CD4-positive, alpha-beta T cell (primary cell): ENCODE measurements around the gene PHLDB1. TPM values are rescaled to one million over a fixed set of nuclear protein-coding genes. Genes with fewer than 3 reads are reported as not detected.
"Not testable (repeated sequence)": the region's sequence is repeated elsewhere in the genome, so short reads cannot be mapped to it uniquely, and the experiment has no call there.

ENCODE experiments used
- ATAC-seq: fragments of 200-7000 bp; cut with Tn5 transposase; one replicate; pipeline ENCODE4 v1.10.0; 2022; ENCODE audit warnings: mild to moderate bottlenecking; ENCODE audit not compliant: poor library complexity
- CTCF ChIA-PET: fragments of 350-600 bp; sonication (Branson Sonifier 250); formaldehyde crosslinking; loops from one replicate; lab custom pipeline; 2021; ENCODE audit warnings: antibody characterized with exemption, inconsistent platforms; lab: Charles Lee
- POLR2A ChIA-PET: fragments of 350-600 bp; sonication (Branson Sonifier 250); formaldehyde crosslinking; loops from one replicate; lab custom pipeline; 2021; ENCODE audit warnings: antibody characterized with exemption, inconsistent platforms; lab: Charles Lee
- DNase-seq, 14 experiments: peaks; one replicate each; pipeline ENCODE4 v3.0.0-alpha.2; 2013 to 2020; ENCODE audit warnings: mixed read lengths in 2 of 14
- H3K27ac ChIP-seq, 2 donors: one replicate each; pipeline versions ENCODE4 v1.5.1 to v1.7.0; 2013; ENCODE audit warnings: low read length in 2 of 2, low read depth in 1 of 2, mild to moderate bottlenecking in 1 of 2
- H3K27me3 ChIP-seq, 2 experiments: 1 replicate in 1 of 2; 2 replicates in 1 of 2; pipeline versions ENCODE4 v1.6.1 to v1.7.0; 2013; ENCODE audit warnings: low read length in 2 of 2, control low read depth in 1 of 2, mild to moderate bottlenecking in 1 of 2, moderate library complexity in 1 of 2; ENCODE audit not compliant: insufficient read depth in 2 of 2, control insufficient read depth in 1 of 2
- H3K36me3 ChIP-seq: one replicate; pipeline ENCODE4 v1.6.1; 2013; ENCODE audit warnings: low read length, control low read depth; ENCODE audit not compliant: insufficient read depth
- H3K4me1 ChIP-seq: one replicate; pipeline ENCODE4 v1.6.1; 2013; ENCODE audit warnings: low read length, control low read depth; ENCODE audit not compliant: insufficient read depth
- H3K4me3 ChIP-seq: one replicate; pipeline ENCODE4 v1.5.1; 2013; ENCODE audit warnings: mild to moderate bottlenecking, low read length, moderate library complexity
- H3K9me3 ChIP-seq, 2 experiments: 1 replicate in 1 of 2; 2 replicates in 1 of 2; pipeline versions ENCODE4 v1.6.1 to v1.7.0; 2013; ENCODE audit warnings: low read length in 2 of 2, mild to moderate bottlenecking in 2 of 2, control low read depth in 1 of 2, moderate library complexity in 1 of 2; ENCODE audit not compliant: control insufficient read depth in 1 of 2, insufficient read depth in 1 of 2
- H3K27ac Mint-ChIP-seq: one replicate; pipeline ENCODE4 v1.8.0; 2020; ENCODE audit warnings: mixed read lengths
- H3K27me3 Mint-ChIP-seq: one replicate; pipeline ENCODE4 v1.8.0; 2021; ENCODE audit warnings: mixed read lengths
- H3K36me3 Mint-ChIP-seq: one replicate; pipeline ENCODE4 v1.8.0; 2021; ENCODE audit warnings: low read depth, mixed read lengths
- H3K4me1 Mint-ChIP-seq: one replicate; pipeline ENCODE4 v1.8.0; 2021; ENCODE audit warnings: low read depth, mixed read lengths
- H3K4me3 Mint-ChIP-seq: one replicate; pipeline ENCODE4 v1.8.0; 2020; ENCODE audit warnings: mild to moderate bottlenecking, mixed read lengths
- H3K9me3 Mint-ChIP-seq: one replicate; pipeline ENCODE4 v1.8.0; 2020; ENCODE audit warnings: mixed read lengths
- CTCF ChIP-seq: fragments of 200-600 bp; IDR thresholded peaks from one replicate; pipeline ENCODE4 v1.8.0; 2022; ENCODE audit warnings: antibody characterized with exemption, mild to moderate bottlenecking
- intact Hi-C, 2 experiments: fragments of 100-400 bp; cut with DNase I in 1 of 2; cut with micrococcal nuclease in 1 of 2; formaldehyde crosslinking; loops; one replicate each; pipeline versions ENCODE4 v1.15.1 to v1.9.0; 2023 to 2025; cut with DNase I, micrococcal nuclease
- total RNA-seq, 174 experiments: library from RNA in 2 of 174; stranded (reverse) in 2 of 174; gene quantifications; one replicate each; pipeline ENCODE4 v1.2.3 and lab custom pipeline; 2021 to 2026

Gene PHLDB1
- total RNA-seq, 2 experiments from 2014 or later, result 1.8 to 2.3 TPM

GRCh38 chr11:118594984-118595383, 12.4 kb upstream of the PHLDB1 start:
- H3K9me3 ChIP-seq, H3K4me1 ChIP-seq, H3K9me3 Mint-ChIP-seq, H3K27me3 Mint-ChIP-seq, H3K27me3 ChIP-seq, H3K27ac ChIP-seq, H3K4me3 Mint-ChIP-seq, H3K4me3 ChIP-seq: not testable (repeated sequence)
- DNase-seq (peak in 4 of 14 experiments; percentile 9 to 82 (median 79)), ATAC-seq (peak; percentile 88)
- POLR2A ChIA-PET, result interaction anchor here (1.0 to 2.2 kb wide), 4 partner anchors 10 to 22 kb away, joined by 4 to 20 read pairs (median 7); partner anchors contain the start of genes ARCN1 and PHLDB1
- Mint-ChIP-seq H3K36me3 (peaks cover 93% of the 10 kb centered on the region), H3K27ac (peak overlapping the region; percentile 39), H3K4me1 (peaks cover 16% of the 10 kb centered on the region)
- CTCF ChIA-PET, result interaction anchor here (0.7 to 2.2 kb wide), 9 partner anchors 8 to 97 kb away, joined by 3 to 27 read pairs (median 4); partner anchors contain the start of genes ARCN1 and PHLDB1
- TF ChIP-seq CTCF, result peak; percentile 54
- peaks cover 94% of the 10 kb centered on the region for H3K36me3 ChIP-seq
- intact Hi-C loops, result loop anchor here (1.0 to 5.0 kb wide), 4 partner anchors 16 to 362 kb away; partner anchors contain the start of gene UPK2 (in 2 of the 2)

- Mint-ChIP-seq H3K9me3 (no peaks in the 10 kb centered on the region), H3K4me3 (no peak overlapping the region), H3K27ac (peak overlapping the region; percentile 78), H3K36me3 (peaks cover 88% of the 10 kb centered on the region), H3K27me3 (no peaks in the 10 kb centered on the region), H3K4me1 (peaks cover 16% of the 10 kb centered on the region)
- no peaks in the 10 kb centered on the region for H3K27me3 ChIP-seq
- intact Hi-C loops, result loop anchor here in 1 of 2 experiments (2.0 to 5.0 kb wide), 2 partner anchors 14 to 61 kb away; no protein-coding TSS in a partner anchor
- H3K36me3 ChIP-seq, result peaks cover 91% of the 10 kb centered on the region
- no peak for DNase-seq
- ChIA-PET CTCF (interaction anchor here (1.8 to 2.2 kb wide), 2 partner anchors 15 to 360 kb away, joined by 5 to 27 read pairs; partner anchors contain the start of gene UPK2), POLR2A (no interaction called here)
- no peak for ATAC-seq
- no peak for TF ChIP-seq CTCF
- H3K4me1 ChIP-seq, result peaks cover 5% of the 10 kb centered on the region
- no peaks in the 10 kb centered on the region for H3K9me3 ChIP-seq
- H3K4me3 ChIP-seq, result no peak overlapping the region
- no peak overlapping the region for H3K27ac ChIP-seq
These were observed 10.9 kb upstream of the PHLDB1 start for GRCh38 chr11:118596224-118597146.

GRCh38 chr11:118597556-118597955, 9.9 kb upstream of the PHLDB1 start:
- intact Hi-C loops, result loop anchor here in 1 of 2 experiments (2.0 to 5.0 kb wide), 2 partner anchors 13 to 60 kb away; no protein-coding TSS in a partner anchor
- Mint-ChIP-seq H3K9me3 (no peaks in the 10 kb centered on the region), H3K4me3 (no peak overlapping the region), H3K36me3 (peaks cover 89% of the 10 kb centered on the region), H3K27me3 (no peaks in the 10 kb centered on the region), H3K4me1 (peaks cover 16% of the 10 kb centered on the region), H3K27ac (no peak overlapping the region)
- Histone ChIP-seq H3K4me3 (no peak overlapping the region), H3K27ac (no peak overlapping the region), H3K27me3 (no peaks in the 10 kb centered on the region), H3K9me3 (no peaks in the 10 kb centered on the region), H3K4me1 (peaks cover 5% of the 10 kb centered on the region), H3K36me3 (peaks cover 94% of the 10 kb centered on the region)
- no peak for ATAC-seq
- no peak for TF ChIP-seq CTCF
- ChIA-PET CTCF (interaction anchor here (0.9 to 1.8 kb wide), 2 partner anchors 11 to 359 kb away, joined by 3 to 5 read pairs; partner anchors contain the start of gene UPK2), POLR2A (interaction anchor here (0.7 kb wide), 1 partner anchor 26 kb away, joined by 4 read pairs; no protein-coding TSS in a partner anchor)
- no peak for DNase-seq
